Osteocyte (in vitro differentiated cells): Measurements from ENCODE around the gene MYO7B. TPM values are rescaled to one million over a fixed set of nuclear protein-coding genes. Genes with fewer than 3 reads are reported as not detected.

Experiments used
- DNase-seq: peaks from one replicate; pipeline ENCODE4 v3.0.0; 2021; ENCODE audit warnings: mixed read lengths; ENCODE audit not compliant: unreplicated experiment; ENCODE audit errors: extremely low spot score
- H3K27ac Mint-ChIP-seq: one replicate; pipeline ENCODE4 v1.8.0; 2021; ENCODE audit warnings: mild to moderate bottlenecking, mixed read lengths; ENCODE audit not compliant: unreplicated experiment
- H3K27me3 Mint-ChIP-seq: one replicate; pipeline ENCODE4 v1.8.0; 2021; ENCODE audit warnings: mixed read lengths; ENCODE audit not compliant: unreplicated experiment
- H3K36me3 Mint-ChIP-seq: one replicate; pipeline ENCODE4 v1.8.0; 2021; ENCODE audit warnings: mixed read lengths; ENCODE audit not compliant: unreplicated experiment
- H3K4me1 Mint-ChIP-seq: one replicate; pipeline ENCODE4 v1.8.0; 2021; ENCODE audit warnings: mixed read lengths; ENCODE audit not compliant: unreplicated experiment
- H3K4me3 Mint-ChIP-seq: one replicate; pipeline ENCODE4 v1.8.0; 2021; ENCODE audit warnings: mild to moderate bottlenecking, moderate library complexity, mixed read lengths; ENCODE audit not compliant: unreplicated experiment
- H3K9me3 Mint-ChIP-seq: one replicate; pipeline ENCODE4 v1.8.0; 2021; ENCODE audit warnings: mixed read lengths; ENCODE audit not compliant: unreplicated experiment
- total RNA-seq: library from RNA; stranded (reverse); gene quantifications from 2 replicates; pipeline ENCODE4 v1.2.1, GENCODE V29; 2021
- TF ChIP-seq, protein P1 (sequence below): fragments of 200-600 bp; sonication (generic); IDR thresholded peaks from 2 replicates; pipeline ENCODE4 v1.5.0; 2021; ENCODE audit warnings: antibody characterized with exemption, mild to moderate bottlenecking, moderate library complexity

MYO7B gene
- total RNA-seq, 1 donor from 2014 or later, result not detected

GRCh38 chr2:127676906-127677305, 141.4 kb downstream of the MYO7B start:
- TF ChIP-seq, protein P1, sequence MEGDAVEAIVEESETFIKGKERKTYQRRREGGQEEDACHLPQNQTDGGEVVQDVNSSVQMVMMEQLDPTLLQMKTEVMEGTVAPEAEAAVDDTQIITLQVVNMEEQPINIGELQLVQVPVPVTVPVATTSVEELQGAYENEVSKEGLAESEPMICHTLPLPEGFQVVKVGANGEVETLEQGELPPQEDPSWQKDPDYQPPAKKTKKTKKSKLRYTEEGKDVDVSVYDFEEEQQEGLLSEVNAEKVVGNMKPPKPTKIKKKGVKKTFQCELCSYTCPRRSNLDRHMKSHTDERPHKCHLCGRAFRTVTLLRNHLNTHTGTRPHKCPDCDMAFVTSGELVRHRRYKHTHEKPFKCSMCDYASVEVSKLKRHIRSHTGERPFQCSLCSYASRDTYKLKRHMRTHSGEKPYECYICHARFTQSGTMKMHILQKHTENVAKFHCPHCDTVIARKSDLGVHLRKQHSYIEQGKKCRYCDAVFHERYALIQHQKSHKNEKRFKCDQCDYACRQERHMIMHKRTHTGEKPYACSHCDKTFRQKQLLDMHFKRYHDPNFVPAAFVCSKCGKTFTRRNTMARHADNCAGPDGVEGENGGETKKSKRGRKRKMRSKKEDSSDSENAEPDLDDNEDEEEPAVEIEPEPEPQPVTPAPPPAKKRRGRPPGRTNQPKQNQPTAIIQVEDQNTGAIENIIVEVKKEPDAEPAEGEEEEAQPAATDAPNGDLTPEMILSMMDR, result no peak
- H3K4me3 Mint-ChIP-seq, result no peak overlapping the region
- DNase-seq, result no peak

GRCh38 chr2:127678531-127678930, 143.0 kb downstream of the MYO7B start:
- no peak overlapping the region for H3K4me3 Mint-ChIP-seq

More at GRCh38 chr2:127676906-127677305, 141.4 kb downstream of the MYO7B start:
- Mint-ChIP-seq H3K9me3 (no peaks in the 10 kb centered on the region), H3K4me1 (peaks cover 43% of the 10 kb centered on the region), H3K27me3 (no peaks in the 10 kb centered on the region), H3K27ac (no peak overlapping the region), H3K36me3 (no peaks in the 10 kb centered on the region)

GRCh38 chr2:127678991-127679390, 143.5 kb downstream of the MYO7B start:
- Mint-ChIP-seq H3K4me3 (no peak overlapping the region), H3K27ac (no peak overlapping the region)

More at GRCh38 chr2:127678531-127678930, 143.0 kb downstream of the MYO7B start:
- no peak for DNase-seq
- H3K4me1 Mint-ChIP-seq, result peaks cover 41% of the 10 kb centered on the region
- H3K27me3 Mint-ChIP-seq, result no peaks in the 10 kb centered on the region
- no peaks in the 10 kb centered on the region for H3K9me3 Mint-ChIP-seq
- TF ChIP-seq, protein P1, result no peak
- H3K27ac Mint-ChIP-seq, result no peak overlapping the region
- no peaks in the 10 kb centered on the region for H3K36me3 Mint-ChIP-seq

DNA sequence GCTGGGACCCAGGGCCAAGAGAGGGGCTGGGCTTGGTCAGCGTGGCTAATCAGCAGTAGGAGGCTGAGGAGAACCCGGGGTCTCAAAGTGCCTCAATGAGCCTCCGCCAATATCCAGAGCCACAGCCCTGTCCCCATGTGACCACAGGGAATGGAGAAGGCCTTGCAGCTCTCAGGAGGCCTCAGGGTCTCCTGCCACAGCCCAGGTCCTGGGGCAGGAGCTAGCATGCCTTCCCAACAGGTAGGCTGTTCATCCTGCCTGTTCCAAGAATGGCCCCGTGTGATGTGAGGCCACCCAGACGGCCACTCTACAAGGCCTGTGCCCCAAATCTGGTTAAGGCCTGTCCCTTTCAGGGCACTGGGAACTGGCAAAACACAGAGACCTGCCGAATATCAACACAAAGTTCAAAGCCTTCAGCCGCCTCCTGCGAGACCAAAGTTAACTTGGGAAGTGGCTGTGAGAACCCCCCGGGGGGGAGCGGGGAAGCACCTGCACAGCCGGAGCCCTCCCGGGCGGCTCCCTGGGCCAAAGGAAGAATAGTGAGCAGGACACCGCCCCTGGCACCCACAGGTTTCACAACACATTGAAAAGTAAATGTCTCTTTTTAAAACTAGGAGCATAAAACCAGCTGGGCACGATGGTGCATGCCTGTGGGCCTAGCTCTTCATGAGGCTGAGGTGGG, 144.3 kb downstream of the MYO7B start:
- no peak overlapping the region for H3K4me3 Mint-ChIP-seq
- H3K27me3 Mint-ChIP-seq, result no peaks in the 10 kb centered on the region
- no peaks in the 10 kb centered on the region for H3K9me3 Mint-ChIP-seq
- H3K36me3 Mint-ChIP-seq, result no peaks in the 10 kb centered on the region
- DNase-seq, result no peak
- TF ChIP-seq, protein P1, result no peak
- H3K27ac Mint-ChIP-seq, result no peak overlapping the region
- peaks cover 39% of the 10 kb centered on the region for H3K4me1 Mint-ChIP-seq

More at GRCh38 chr2:127678991-127679390, 143.5 kb downstream of the MYO7B start:
- DNase-seq, result no peak
- Mint-ChIP-seq H3K9me3 (no peaks in the 10 kb centered on the region), H3K4me1 (peaks cover 41% of the 10 kb centered on the region), H3K36me3 (no peaks in the 10 kb centered on the region), H3K27me3 (no peaks in the 10 kb centered on the region)
- TF ChIP-seq, protein P1, result no peak

- H3K36me3 Mint-ChIP-seq, result no peaks in the 10 kb centered on the region
- no peaks in the 10 kb centered on the region for H3K27me3 Mint-ChIP-seq
- H3K27ac Mint-ChIP-seq, result no peak overlapping the region
These were observed 145.3 kb downstream of the MYO7B start for GRCh38 chr2:127680706-127681287.

More at GRCh38 chr2:127680706-127681287, 145.3 kb downstream of the MYO7B start:
- Mint-ChIP-seq H3K9me3 (no peaks in the 10 kb centered on the region), H3K4me3 (no peak overlapping the region), H3K4me1 (peaks cover 37% of the 10 kb centered on the region)
- DNase-seq, result no peak
- TF ChIP-seq, protein P1, result no peak
